DOHH2 (cell line): ENCODE measurements around the gene OCA2.
A peak's percentile ranks its signal among the peaks of the same experiment; 100 is the strongest.
"Not testable (repeated sequence)": the region's sequence is repeated elsewhere in the genome, so short reads cannot be mapped to it uniquely, and the experiment has no call there.

Experiments
- H3F3A ChIP-seq: fragments of 200-600 bp; sonication (generic), shearing (Covaris generic); 2 replicates; pipeline ENCODE4 v1.6.0; 2016; ENCODE audit warnings: antibody characterized with exemption, mild to moderate bottlenecking; ENCODE audit not compliant: control insufficient read depth, insufficient read depth
- H3K27ac ChIP-seq: fragments of 200-600 bp; sonication (generic); 2 replicates; pipeline ENCODE4 v1.5.1; 2014; ENCODE audit warnings: low read depth, mild to moderate bottlenecking, low read length, moderate library complexity
- H3K27me3 ChIP-seq: fragments of 200-600 bp; sonication (generic); 2 replicates; pipeline ENCODE4 v1.6.1; 2014; ENCODE audit warnings: mild to moderate bottlenecking, low read length, mixed read lengths; ENCODE audit not compliant: control insufficient read depth
- H3K36me3 ChIP-seq: fragments of 200-600 bp; sonication (generic); 2 replicates; pipeline ENCODE4 v1.6.1; 2014; ENCODE audit warnings: mild to moderate bottlenecking, low read length, moderate library complexity, mixed read lengths; ENCODE audit not compliant: control insufficient read depth
- H3K4me1 ChIP-seq: fragments of 200-600 bp; sonication (generic); 2 replicates; pipeline ENCODE4 v1.6.1; 2014; ENCODE audit warnings: mild to moderate bottlenecking, low read length, mixed read lengths; ENCODE audit not compliant: control insufficient read depth
- H3K4me2 ChIP-seq: fragments of 200-600 bp; sonication (generic); 2 replicates; pipeline ENCODE4 v1.6.0; 2014; ENCODE audit warnings: mild to moderate bottlenecking, low read length, moderate library complexity
- H3K4me3 ChIP-seq: fragments of 200-600 bp; sonication (generic); 2 replicates; pipeline ENCODE4 v1.5.1; 2014; ENCODE audit warnings: mild to moderate bottlenecking, low read length, mixed read lengths
- H3K79me2 ChIP-seq: fragments of 200-600 bp; sonication (generic); 2 replicates; pipeline ENCODE4 v1.6.1; 2014; ENCODE audit warnings: mild to moderate bottlenecking, low read length, mixed read lengths; ENCODE audit not compliant: control insufficient read depth
- H3K9me2 ChIP-seq: fragments of 200-600 bp; sonication (generic); replicated peaks from 2 replicates; pipeline ENCODE4 v1.6.1; 2014; ENCODE audit warnings: mild to moderate bottlenecking, low read length, mixed read lengths; ENCODE audit not compliant: control insufficient read depth
- H3K9me3 ChIP-seq: fragments of 200-600 bp; sonication (generic); 2 replicates; pipeline ENCODE4 v1.6.1; 2014; ENCODE audit warnings: antibody characterized with exemption, low read length, mixed read lengths; ENCODE audit not compliant: control insufficient read depth, insufficient read depth
- H4K20me1 ChIP-seq: fragments of 200-600 bp; sonication (generic); 2 replicates; pipeline ENCODE4 v1.6.0; 2014; ENCODE audit warnings: low read depth, mild to moderate bottlenecking, antibody characterized with exemption, low read length, moderate library complexity; ENCODE audit not compliant: control insufficient read depth, insufficient read depth
- CTCF ChIP-seq: fragments of 200-600 bp; sonication (generic); IDR thresholded peaks from one replicate; pipeline ENCODE4 v1.5.1; 2014; ENCODE audit warnings: antibody characterized with exemption, mild to moderate bottlenecking, low read depth, low read length; ENCODE audit not compliant: poor library complexity, severe bottlenecking
- EZH2phosphoT487 ChIP-seq: fragments of 200-600 bp; sonication (generic); IDR thresholded peaks from 2 replicates; pipeline ENCODE4 v1.6.1; 2017; ENCODE audit warnings: borderline replicate concordance, mild to moderate bottlenecking, antibody characterized with exemption, low read length, moderate library complexity, mixed read lengths

Gene OCA2

GRCh38 chr15:28124841-28125240 lies 25.7 kb upstream of the OCA2 start:
- H3K27ac ChIP-seq: no peak overlapping the region
- peaks cover 61% of the 10 kb centered on the region for H3K36me3 ChIP-seq
- TF ChIP-seq EZH2phosphoT487 (no peak), CTCF (no peak)
- H3F3A ChIP-seq: no peaks in the 10 kb centered on the region
- no peaks in the 10 kb centered on the region for H3K79me2 ChIP-seq
- H3K4me1 ChIP-seq: no peaks in the 10 kb centered on the region
- H3K9me3 ChIP-seq: no peaks in the 10 kb centered on the region
- no peak overlapping the region for H3K4me3 ChIP-seq
- H4K20me1 ChIP-seq: no peaks in the 10 kb centered on the region
- no peaks in the 10 kb centered on the region for H3K9me2 ChIP-seq
- H3K4me2 ChIP-seq: no peak overlapping the region
- H3K27me3 ChIP-seq: no peaks in the 10 kb centered on the region

GRCh38 chr15:28123408-28124023 lies 24.4 kb upstream of the OCA2 start:
- H3K27ac ChIP-seq: no peak overlapping the region
- peaks cover 57% of the 10 kb centered on the region for H3K36me3 ChIP-seq
- H3K9me3 ChIP-seq: no peaks in the 10 kb centered on the region
- H3K4me3 ChIP-seq: no peak overlapping the region
- no peaks in the 10 kb centered on the region for H4K20me1 ChIP-seq
- no peaks in the 10 kb centered on the region for H3K79me2 ChIP-seq
- TF ChIP-seq EZH2phosphoT487 (no peak), CTCF (peak; percentile 64)
- H3K27me3 ChIP-seq: no peaks in the 10 kb centered on the region
- H3K4me2 ChIP-seq: no peak overlapping the region
- H3K9me2 ChIP-seq: no peaks in the 10 kb centered on the region
- H3K4me1 ChIP-seq: no peaks in the 10 kb centered on the region
- no peaks in the 10 kb centered on the region for H3F3A ChIP-seq

GRCh38 chr15:28122038-28122949 lies 23.2 kb upstream of the OCA2 start:
- Histone ChIP-seq H3K79me2 (no peaks in the 10 kb centered on the region), H3K9me3 (no peaks in the 10 kb centered on the region), H3K4me1 (no peaks in the 10 kb centered on the region), H3K4me2 (no peak overlapping the region), H3K27ac (no peak overlapping the region), H3F3A (no peaks in the 10 kb centered on the region), H4K20me1 (no peaks in the 10 kb centered on the region), H3K4me3 (no peak overlapping the region), H3K27me3 (no peaks in the 10 kb centered on the region), H3K9me2 (no peaks in the 10 kb centered on the region), H3K36me3 (peaks cover 63% of the 10 kb centered on the region)
- TF ChIP-seq CTCF: no peak

- peaks cover 66% of the 10 kb centered on the region for H3K36me3 ChIP-seq
- not testable (repeated sequence) for H3K4me2 ChIP-seq, H3K27ac ChIP-seq, H4K20me1 ChIP-seq, H3K79me2 ChIP-seq, H3F3A ChIP-seq, H3K4me3 ChIP-seq, H3K4me1 ChIP-seq, H3K9me2 ChIP-seq, H3K9me3 ChIP-seq, H3K27me3 ChIP-seq
Observed at GRCh38 chr15:28121577-28121976, 22.5 kb upstream of the OCA2 start.
